Activated CD8-positive, alpha-beta memory T cell treated with anti-CD3 and anti-CD28 coated beads, Interleukin-2, amount 10 ng/mL, durations not matched to agents 7 days and 5 days (primary cell): ENCODE results near the gene RNF39. TPM values are rescaled to one million over a fixed set of nuclear protein-coding genes. Genes with fewer than 3 reads are reported as not detected.

Source experiments
- ATAC-seq: fragments of 150-1000 bp; cut with Tn5 transposase; one replicate; pipeline ENCODE4 v1.10.0; 2021; ENCODE audit warnings: moderate library complexity
- CTCF ChIA-PET: fragments of 350-600 bp; sonication (Branson Sonifier 250); formaldehyde crosslinking; loops from one replicate; lab custom pipeline; 2021; ENCODE audit warnings: antibody characterized with exemption; lab: Charles Lee
- DNase-seq: peaks from one replicate; pipeline ENCODE4 v3.0.0-alpha.2; 2020
- H3K27ac Mint-ChIP-seq: one replicate; pipeline ENCODE4 v1.8.0; 2021; ENCODE audit warnings: mild to moderate bottlenecking, mixed read lengths
- H3K27me3 Mint-ChIP-seq: one replicate; pipeline ENCODE4 v1.8.0; 2021; ENCODE audit warnings: mixed read lengths
- H3K36me3 Mint-ChIP-seq: one replicate; pipeline ENCODE4 v1.8.0; 2021; ENCODE audit warnings: mild to moderate bottlenecking, mixed read lengths
- H3K4me1 Mint-ChIP-seq: one replicate; pipeline ENCODE4 v1.8.0; 2021; ENCODE audit warnings: mixed read lengths
- H3K4me3 Mint-ChIP-seq: one replicate; pipeline ENCODE4 v1.8.0; 2021; ENCODE audit warnings: mild to moderate bottlenecking, moderate library complexity, mixed read lengths
- H3K9me3 Mint-ChIP-seq: one replicate; pipeline ENCODE4 v1.8.0; 2022; ENCODE audit warnings: low read depth, mixed read lengths
- total RNA-seq, 2 experiments: library from RNA; stranded (reverse); gene quantifications; one replicate each; pipeline ENCODE4 v1.2.3, GENCODE V29; 2021

RNF39 gene
- total RNA-seq, 2 experiments from 2014 or later: not detected

DNA sequence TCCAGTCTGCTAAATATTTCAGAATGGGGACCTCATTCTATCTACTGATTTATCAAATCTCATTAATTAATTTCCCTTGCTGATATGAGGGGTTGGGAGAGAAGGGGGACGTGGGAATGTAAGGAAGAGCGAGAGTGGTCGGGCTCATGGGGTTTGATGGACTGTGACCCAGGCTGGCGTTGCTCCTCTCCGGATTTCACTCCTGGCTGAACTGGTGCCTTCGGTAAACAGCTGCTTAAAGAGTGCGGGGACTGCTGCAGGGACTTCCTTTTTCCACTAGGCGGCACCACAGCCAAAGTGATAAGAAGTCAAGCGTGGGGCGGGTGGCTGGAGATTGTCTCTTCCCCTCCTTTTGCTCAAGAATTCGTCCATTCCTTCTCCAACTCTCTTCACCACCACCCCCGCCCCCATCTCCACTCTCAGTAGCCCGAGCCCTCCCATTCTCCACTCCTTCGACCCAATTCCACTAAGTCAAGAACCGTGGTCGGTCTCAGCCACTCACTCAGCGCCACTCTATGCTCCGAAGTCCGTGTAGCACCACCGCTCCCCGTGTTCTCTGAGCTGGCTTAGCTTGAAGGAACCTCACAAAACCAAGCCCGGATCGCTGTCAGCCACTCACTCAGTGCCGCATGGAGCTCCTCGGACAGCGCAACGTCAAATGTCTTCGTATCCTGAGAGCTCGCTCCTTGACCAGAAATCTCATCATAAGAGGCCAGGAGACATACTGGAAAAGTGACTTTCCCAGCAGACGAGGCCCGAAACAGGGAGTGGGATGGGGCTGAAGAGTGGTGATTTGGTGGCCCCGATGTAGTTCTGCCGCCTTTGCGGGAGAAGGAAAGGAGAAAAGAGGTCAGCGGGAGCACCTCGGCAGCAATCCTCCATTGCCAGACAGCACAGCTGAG lies 27.7 kb upstream of the RNF39 start:
- Mint-ChIP-seq H3K27me3 (peaks cover 65% of the 10 kb centered on the region), H3K9me3 (no peaks in the 10 kb centered on the region), H3K4me3 (peak overlapping the region; percentile 62), H3K36me3 (no peaks in the 10 kb centered on the region), H3K27ac (no peak overlapping the region), H3K4me1 (peaks cover 37% of the 10 kb centered on the region)
- ATAC-seq: peak; percentile 80
- CTCF ChIA-PET: interaction anchor here (0.6 to 5.6 kb wide), 35 partner anchors 9 to 296 kb away, joined by 3 to 234 read pairs (median 5); partner anchors contain the start of genes POLR1H, PPP1R11, RNF39 and TRIM26
- peak; percentile 90 for DNase-seq

DNA sequence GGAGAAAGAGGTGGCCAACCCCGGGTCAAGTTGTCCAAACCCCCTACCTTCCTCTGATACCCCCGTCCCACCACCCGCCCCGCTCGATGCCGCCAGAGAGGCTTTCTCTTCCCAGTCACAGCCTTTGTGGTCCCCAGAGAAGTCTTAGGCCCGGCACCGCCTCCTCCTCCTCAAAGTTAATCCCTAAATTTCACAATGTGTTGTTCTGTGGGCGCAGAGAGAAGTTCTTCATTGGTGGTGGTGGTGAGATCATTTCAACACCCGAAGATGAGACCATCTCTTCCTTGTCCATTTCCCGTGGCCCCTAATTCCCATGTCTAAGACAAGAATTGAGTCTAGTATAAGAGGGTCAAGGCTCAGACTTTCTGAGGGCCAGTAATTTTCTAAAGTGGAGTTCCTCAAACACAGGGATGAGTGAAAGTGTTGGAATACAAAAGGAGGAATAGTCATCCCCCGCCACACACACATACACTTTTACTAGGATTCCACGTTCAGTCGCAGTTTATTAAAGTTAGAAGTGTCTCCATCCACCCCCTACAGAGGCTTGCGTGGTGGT lies 26.9 kb upstream of the RNF39 start:
- Mint-ChIP-seq H3K27ac (no peak overlapping the region), H3K4me1 (peaks cover 37% of the 10 kb centered on the region), H3K9me3 (no peaks in the 10 kb centered on the region), H3K27me3 (peaks cover 65% of the 10 kb centered on the region), H3K36me3 (peaks cover 2% of the 10 kb centered on the region), H3K4me3 (peak overlapping the region; percentile 62)
- DNase-seq: no peak
- ATAC-seq: peak; percentile 7
- CTCF ChIA-PET: interaction anchor here (0.7 to 5.6 kb wide), 34 partner anchors 8 to 297 kb away, joined by 3 to 234 read pairs (median 6); partner anchors contain the start of genes PPP1R11, RNF39, TRIM26 and TRIM40

DNA sequence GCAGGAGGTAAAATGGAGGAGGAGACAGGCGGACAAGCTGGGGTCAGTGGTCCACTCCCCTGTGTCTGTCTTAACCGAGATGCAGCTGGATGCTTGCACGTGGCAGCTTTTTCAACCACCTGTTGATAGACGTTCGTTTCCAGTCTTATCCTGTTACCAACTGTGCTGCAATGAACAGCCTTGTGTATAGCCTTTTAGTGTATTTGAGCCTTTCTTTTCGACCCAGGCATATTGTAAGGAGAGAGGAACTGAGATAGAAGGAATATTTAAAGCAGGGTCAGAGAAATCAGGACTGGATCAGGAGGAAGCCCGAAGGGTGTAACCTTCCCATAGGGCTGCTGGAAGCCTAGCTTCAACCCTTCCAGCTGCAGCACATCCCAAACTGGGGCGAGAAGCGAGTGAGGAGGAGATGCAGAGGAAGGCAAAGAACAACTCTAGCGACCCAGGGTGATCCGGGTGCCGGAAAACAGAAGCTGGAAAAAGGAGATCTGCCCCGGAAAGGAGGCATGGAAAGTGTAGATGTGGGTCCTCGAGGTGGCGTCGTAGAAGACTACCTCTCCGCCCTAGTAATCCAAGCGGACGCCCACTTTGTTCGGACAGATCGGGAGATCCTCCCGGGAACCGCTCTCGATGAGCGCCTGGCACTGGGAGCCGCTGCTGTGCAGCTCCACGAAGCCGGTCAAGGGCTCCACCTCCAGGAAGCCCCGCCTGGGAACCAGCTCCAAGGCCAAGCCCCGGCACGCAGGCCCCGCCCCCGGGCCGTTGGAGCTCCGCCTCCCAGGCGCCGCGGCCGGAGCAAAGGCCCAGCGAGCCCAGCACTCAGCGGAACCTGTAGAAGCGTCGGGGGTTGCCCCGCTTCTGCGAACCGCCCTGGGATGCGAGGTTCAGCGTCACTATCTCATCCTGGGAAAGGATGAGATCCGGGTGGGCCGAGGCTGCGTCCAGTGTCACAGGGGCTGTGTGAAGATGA lies 26.2 kb upstream of the RNF39 start:
- ATAC-seq: peak; percentile 79
- peaks cover 71% of the 10 kb centered on the region for H3K27me3 Mint-ChIP-seq
- peak overlapping the region; percentile 60 for H3K4me3 Mint-ChIP-seq
- CTCF ChIA-PET: interaction anchor here (0.6 to 5.6 kb wide), 16 partner anchors 10 to 213 kb away, joined by 3 to 234 read pairs (median 6); partner anchors contain the start of genes POLR1H, PPP1R11, TRIM26 and TRIM40
- peak; percentile 70 for DNase-seq
- no peaks in the 10 kb centered on the region for H3K9me3 Mint-ChIP-seq
- H3K4me1 Mint-ChIP-seq: peaks cover 37% of the 10 kb centered on the region
- H3K27ac Mint-ChIP-seq: no peak overlapping the region
- peaks cover 2% of the 10 kb centered on the region for H3K36me3 Mint-ChIP-seq

DNA sequence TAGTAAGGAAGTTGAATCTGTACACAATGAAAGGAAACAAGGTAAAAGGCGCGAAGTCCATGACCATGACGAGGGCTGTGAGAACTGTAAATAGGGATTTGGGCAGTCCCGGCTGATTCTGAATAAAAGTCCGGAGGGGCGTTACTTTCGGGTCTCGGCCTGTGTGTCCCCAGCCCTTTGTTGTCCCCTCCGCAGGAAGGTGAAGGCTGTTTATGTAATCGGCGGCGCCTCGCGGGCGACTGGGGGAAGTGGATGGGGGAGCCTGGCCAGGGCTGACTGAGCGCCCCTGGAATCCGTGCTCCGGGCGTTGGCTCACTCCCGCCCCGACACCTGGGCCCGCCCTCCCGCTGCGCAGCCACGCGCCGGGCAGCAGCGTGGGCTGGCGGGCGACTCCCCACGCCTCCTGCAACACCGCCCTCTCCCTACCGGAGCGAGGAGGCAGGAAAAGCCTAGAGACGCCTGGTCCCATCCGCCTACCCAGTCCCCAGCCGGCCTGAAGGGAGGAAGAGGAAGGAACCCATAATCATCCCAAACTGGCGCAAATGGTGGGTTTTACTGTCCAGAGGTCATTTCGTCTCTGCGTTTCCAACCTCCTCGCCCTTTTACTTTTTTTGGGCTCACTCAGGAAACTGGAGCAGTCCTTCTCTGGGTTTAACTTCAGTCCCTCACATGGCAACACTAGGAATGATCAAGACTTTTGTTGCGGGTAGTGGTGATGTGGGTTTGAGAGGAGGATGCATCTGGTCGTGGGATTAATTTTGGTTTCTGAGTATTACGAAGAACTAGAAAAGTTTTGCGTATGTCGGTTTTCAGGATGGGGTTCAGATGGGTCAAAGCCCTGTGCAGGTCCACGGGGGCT lies 25.2 kb upstream of the RNF39 start:
- CTCF ChIA-PET: interaction anchor here (0.9 to 5.6 kb wide), 9 partner anchors 25 to 214 kb away, joined by 3 to 234 read pairs (median 4); partner anchors contain the start of genes POLR1H, PPP1R11, TRIM26 and TRIM40
- Mint-ChIP-seq H3K4me3 (peak overlapping the region; percentile 60), H3K4me1 (peaks cover 37% of the 10 kb centered on the region), H3K27ac (no peak overlapping the region), H3K27me3 (peaks cover 76% of the 10 kb centered on the region), H3K36me3 (peaks cover 2% of the 10 kb centered on the region), H3K9me3 (no peaks in the 10 kb centered on the region)
- ATAC-seq (peak; percentile 18), DNase-seq (no peak)

DNA sequence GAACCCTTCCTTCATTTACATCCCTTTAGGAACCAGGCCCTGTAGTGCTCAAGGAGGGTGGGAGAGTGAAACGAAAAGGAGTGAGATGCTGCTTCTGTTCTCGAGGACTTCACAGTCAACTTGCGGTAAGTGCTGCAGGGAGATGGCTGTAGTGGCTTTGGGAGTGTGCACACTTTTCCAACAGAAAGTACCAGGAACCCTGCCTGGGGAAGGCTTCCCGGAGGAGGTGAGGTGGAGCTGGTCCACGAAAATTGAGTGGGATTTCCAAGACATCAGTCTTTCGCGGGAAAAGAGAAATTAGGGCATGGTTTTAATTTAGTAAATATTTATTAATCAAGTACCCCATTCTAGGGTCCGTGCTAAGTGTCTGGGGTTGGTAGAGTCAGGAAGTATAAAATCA lies 24.6 kb upstream of the RNF39 start:
- H3K9me3 Mint-ChIP-seq: no peaks in the 10 kb centered on the region
- H3K4me3 Mint-ChIP-seq: peak overlapping the region; percentile 13
- peaks cover 81% of the 10 kb centered on the region for H3K27me3 Mint-ChIP-seq

DNA sequence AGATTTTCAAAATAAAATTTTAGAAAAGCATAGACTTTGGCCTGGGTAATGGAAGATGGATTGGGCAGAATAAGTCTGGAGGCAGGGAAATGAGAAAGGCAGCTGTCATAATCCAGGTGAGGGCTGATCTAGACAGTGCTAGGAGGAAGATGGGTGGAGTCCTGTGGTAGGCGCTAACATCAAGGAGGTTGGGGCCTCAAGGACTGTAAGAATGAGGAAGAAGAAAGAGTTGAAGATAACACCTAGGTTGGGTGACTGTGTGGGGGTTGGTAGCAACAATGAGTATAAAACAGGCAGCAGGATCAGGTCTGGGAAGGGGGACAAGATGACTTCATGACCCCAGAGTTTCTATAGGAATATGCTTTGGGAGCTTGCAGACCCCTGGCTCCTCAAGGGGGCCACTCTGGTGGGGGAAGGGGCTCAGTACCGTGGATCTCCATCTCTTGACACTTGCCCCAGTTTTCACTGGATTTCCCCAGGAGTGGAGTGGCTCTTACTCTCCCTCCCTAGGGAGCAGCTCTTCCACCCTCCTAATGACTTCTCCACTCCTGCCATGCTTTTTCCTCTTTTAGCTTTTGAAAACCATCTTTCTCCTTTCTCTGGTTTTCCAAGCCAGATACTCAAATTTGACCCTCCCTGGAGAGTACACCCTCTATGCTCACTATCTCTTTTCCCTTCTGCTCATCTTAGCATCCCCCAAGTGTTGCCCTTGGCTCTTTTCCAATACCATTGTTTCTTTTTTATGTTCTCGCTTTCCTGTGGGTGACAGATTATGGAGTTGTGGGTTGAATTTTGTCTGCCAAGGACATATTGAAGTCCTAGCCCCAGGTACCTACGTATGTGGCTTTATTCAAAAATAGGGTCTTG lies 22.6 kb upstream of the RNF39 start:
- Mint-ChIP-seq H3K27ac (no peak overlapping the region), H3K9me3 (no peaks in the 10 kb centered on the region), H3K27me3 (peaks cover 82% of the 10 kb centered on the region), H3K4me1 (peaks cover 31% of the 10 kb centered on the region), H3K4me3 (no peak overlapping the region), H3K36me3 (peaks cover 2% of the 10 kb centered on the region)
- ATAC-seq (no peak), DNase-seq (no peak)
- CTCF ChIA-PET: interaction anchor here (0.9 to 2.7 kb wide), 2 partner anchors 33 to 37 kb away, joined by 4 to 11 read pairs; no protein-coding TSS in a partner anchor

More for the DNA sequence above, 24.6 kb upstream of the RNF39 start:
- Mint-ChIP-seq H3K4me1 (peaks cover 37% of the 10 kb centered on the region), H3K27ac (no peak overlapping the region), H3K36me3 (peaks cover 2% of the 10 kb centered on the region)
- CTCF ChIA-PET: no interaction called here
- ATAC-seq (no peak), DNase-seq (no peak)

DNA sequence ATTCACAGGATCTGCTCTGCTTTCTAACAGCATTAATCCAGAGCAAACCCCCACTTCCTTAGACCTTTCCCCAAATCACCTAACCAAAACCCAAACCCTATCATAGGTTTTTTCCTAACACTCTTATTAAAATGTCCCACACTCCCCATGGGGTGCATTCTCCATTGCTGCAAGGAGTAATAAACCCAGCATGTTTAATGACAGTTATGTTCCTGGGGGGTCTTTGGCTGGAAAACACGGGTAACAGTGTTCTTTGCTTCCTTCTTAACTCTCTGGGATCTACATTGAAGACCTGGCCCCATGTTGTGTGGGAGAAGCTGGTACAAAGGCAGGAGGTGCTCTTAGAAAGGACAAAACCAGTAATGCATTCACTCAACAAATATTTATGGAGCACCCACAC lies 21.3 kb upstream of the RNF39 start:
- DNase-seq (no peak), ATAC-seq (no peak)
- peaks cover 90% of the 10 kb centered on the region for H3K27me3 Mint-ChIP-seq
- no peak overlapping the region for H3K27ac Mint-ChIP-seq
- no peak overlapping the region for H3K4me3 Mint-ChIP-seq
- no peaks in the 10 kb centered on the region for H3K9me3 Mint-ChIP-seq
- H3K36me3 Mint-ChIP-seq: peaks cover 3% of the 10 kb centered on the region
- peaks cover 23% of the 10 kb centered on the region for H3K4me1 Mint-ChIP-seq
- CTCF ChIA-PET: interaction anchor here (0.8 to 2.7 kb wide), 2 partner anchors 34 to 73 kb away, joined by 3 to 11 read pairs; no protein-coding TSS in a partner anchor

DNA sequence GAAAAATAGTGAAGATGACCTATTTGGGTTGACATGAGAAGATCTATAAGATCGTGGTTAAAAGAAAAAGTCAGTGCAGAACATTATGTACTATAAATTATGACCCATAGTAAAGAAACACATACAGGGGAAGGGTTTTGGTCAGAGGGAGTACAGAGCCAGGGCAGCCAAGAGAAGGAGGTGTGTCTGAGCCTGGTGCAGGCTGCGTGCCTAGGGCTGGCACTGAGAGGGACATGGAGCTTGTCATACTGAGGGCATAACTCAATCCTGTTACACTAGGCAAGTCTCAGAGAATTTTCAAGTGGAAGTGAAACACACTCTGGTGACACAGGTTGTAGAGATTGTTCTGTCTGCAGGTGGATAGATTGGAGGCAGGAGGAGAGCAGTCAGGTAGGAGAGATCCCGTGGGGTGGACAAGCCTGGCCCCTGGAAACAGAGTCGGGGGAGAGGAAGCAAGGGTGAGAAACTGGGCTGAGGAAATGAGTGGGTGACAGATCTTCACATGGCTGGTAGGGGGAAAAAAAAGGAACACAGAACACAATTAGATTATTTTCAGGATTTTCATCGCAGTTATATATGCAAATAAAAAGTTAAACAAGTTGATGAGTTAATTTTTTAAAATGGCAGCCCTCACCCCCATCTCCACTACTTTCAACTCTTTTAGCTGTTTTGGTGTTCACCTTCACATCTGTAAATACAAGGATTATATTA lies 18.5 kb upstream of the RNF39 start:
- H3K4me3 Mint-ChIP-seq: no peak overlapping the region
- CTCF ChIA-PET: interaction anchor here (2.3 kb wide), 1 partner anchor 9 kb away, joined by 10 read pairs; no protein-coding TSS in a partner anchor
- H3K4me1 Mint-ChIP-seq: peaks cover 3% of the 10 kb centered on the region
- H3K36me3 Mint-ChIP-seq: peaks cover 3% of the 10 kb centered on the region
- no peak overlapping the region for H3K27ac Mint-ChIP-seq
- H3K9me3 Mint-ChIP-seq: no peaks in the 10 kb centered on the region
- ATAC-seq (no peak), DNase-seq (no peak)
- peaks cover 88% of the 10 kb centered on the region for H3K27me3 Mint-ChIP-seq

DNA sequence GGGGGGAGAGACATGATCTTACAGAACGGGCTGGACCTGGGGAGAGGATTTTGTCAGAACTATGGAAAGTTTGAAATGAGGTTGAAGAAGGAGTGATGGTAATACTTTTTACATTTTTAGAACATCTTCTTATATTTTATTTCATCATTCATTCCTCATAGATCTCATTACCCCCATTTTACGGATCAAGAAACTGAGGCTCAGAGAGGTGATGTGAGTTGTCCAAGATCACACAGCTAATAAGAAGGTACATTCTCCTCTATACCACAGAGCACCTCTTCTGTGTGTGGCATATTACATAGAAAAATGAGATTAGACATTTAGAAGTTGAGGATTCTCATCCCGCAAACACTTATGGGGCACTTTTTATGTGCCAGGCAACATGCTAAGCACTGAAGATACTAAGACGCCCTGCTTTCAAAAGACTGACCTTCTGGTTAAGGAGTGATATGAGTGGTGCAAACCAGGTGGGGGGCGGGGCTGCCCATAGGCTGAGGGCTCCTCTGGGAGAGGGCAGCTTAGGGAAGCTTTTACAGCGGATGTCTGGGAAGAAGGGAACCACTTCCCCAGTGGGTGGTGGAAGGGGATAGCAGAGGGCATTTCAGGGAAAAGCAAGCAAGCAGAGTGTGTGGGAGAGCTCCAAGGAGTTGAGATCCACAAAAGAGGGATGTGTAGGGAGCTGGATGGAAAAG lies 17.4 kb upstream of the RNF39 start:
- ATAC-seq: no peak
- DNase-seq: no peak
- no peak overlapping the region for H3K4me3 Mint-ChIP-seq
- H3K27me3 Mint-ChIP-seq: peaks cover 81% of the 10 kb centered on the region
- no peaks in the 10 kb centered on the region for H3K9me3 Mint-ChIP-seq
- H3K27ac Mint-ChIP-seq: no peak overlapping the region
- CTCF ChIA-PET: interaction anchor here (0.7 to 2.3 kb wide), 2 partner anchors 10 to 405 kb away, joined by 3 to 10 read pairs; no protein-coding TSS in a partner anchor
- peaks cover 3% of the 10 kb centered on the region for H3K4me1 Mint-ChIP-seq
- H3K36me3 Mint-ChIP-seq: peaks cover 3% of the 10 kb centered on the region
